HG03196 (cell line): ENCODE data around the gene ZNF581.

Source experiments
- ATAC-seq: cut with Tn5 transposase; IDR thresholded peaks from one replicate; pipeline ENCODE4 v1.9.1; 2021; ENCODE audit not compliant: unreplicated experiment

The ZNF581 gene

DNA sequence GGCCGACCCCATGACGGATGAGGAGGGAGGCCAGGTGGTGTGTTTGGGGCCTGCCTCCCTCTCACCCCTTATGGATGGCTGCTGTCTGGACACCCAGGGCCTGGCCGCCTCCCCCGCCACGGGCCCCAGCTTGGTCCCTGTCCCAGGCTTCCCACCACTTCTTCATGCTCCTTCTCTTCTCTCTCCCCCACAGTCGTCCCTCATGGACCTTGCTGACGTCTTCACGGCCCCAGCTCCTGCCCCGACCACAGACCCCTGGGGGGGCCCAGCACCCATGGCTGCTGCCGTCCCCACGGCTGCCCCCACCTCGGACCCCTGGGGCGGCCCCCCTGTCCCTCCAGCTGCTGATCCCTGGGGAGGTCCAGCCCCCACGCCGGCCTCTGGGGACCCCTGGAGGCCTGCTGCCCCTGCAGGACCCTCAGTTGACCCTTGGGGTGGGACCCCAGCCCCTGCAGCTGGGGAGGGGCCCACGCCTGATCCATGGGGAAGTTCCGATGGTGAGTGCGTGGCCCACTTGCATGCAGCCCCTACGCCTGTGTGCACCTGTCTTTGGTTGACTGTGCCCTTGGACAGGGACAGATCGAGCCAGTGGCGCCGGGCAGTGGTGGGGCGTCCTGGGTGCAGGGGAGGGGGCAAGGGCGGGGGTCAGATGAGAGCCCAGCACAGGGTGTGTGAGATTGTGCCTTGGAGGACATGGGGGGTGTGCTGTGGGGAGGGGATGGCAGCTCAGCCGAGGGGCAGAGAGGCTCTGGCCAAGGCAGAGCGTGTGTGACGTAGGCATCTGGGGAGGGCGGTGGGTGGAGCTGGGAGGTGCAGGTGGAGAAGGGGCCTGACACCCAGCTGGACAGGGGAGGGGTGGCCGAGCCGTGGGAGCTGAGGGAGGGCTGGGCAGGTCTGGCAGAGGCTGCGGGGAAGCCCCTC lies 48.4 kb downstream of the ZNF581 start:
- ATAC-seq: no peak

DNA sequence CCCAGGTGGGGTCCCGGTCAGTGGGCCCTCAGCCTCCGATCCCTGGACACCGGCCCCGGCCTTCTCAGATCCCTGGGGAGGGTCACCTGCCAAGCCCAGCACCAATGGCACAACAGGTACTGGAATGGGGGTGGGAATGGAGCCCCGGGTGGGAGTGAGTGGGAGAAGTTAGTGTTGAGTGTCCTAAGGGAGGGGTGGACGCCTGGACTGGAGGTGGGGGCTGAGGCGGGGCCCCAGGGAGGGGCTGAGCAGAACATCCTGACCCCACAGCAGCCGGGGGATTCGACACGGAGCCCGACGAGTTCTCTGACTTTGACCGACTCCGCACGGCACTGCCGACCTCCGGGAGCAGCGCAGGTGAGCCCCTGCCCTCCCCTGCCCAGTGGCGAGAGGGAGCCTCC lies 49.2 kb downstream of the ZNF581 start:
- no peak for ATAC-seq

DNA sequence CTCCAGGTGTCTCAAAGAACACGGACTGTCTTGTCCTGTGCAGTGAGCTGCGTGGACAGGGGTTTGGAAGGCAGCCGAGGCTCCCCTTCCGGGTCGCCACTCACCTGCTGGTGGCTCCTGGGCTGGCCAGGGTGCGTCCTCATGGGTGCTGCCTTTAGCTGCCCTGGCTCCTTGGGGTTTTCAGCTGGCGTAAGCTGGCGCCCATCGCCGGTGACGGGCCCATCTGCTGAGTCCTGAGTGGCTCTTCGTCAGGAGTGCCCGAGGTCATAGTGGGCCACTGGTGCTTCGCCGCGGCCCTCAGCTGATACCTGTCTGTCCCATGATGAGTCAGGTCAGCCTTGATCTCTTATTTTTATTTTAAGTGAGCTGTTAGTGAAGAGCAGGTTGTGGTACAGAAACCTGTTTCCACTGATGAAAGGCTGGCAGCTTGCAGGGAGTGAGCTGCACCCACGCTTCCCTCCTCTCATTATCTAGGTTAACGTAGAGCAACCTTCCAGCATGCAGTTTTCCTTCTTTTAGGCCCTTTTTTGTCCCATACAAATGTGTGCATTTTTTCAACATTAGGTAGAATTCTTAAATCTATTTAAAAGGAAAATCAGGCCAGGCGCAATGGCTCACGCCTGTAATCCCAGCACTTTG lies 50.0 kb downstream of the ZNF581 start:
- no peak for ATAC-seq

DNA sequence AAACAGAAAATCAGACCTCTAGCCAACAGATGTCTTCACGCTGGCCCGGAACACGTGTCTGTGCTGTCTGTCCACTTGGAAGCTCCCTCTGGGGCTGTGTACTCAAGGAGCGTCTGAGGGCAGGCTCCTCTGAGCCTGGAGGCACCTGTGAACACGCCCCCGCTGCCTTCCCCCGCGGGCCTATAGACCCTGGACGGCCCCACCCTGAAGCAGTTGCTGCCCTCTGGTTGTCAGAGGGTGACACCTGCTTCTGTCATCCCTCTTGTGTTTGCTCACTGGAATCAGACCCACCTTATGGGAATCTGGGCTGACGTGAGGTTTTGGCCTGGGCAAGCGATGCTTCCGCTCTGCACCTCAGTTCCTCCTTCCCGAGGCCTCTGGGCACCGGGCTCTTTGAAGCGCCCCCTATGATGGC lies 50.8 kb downstream of the ZNF581 start:
- no peak for ATAC-seq

DNA sequence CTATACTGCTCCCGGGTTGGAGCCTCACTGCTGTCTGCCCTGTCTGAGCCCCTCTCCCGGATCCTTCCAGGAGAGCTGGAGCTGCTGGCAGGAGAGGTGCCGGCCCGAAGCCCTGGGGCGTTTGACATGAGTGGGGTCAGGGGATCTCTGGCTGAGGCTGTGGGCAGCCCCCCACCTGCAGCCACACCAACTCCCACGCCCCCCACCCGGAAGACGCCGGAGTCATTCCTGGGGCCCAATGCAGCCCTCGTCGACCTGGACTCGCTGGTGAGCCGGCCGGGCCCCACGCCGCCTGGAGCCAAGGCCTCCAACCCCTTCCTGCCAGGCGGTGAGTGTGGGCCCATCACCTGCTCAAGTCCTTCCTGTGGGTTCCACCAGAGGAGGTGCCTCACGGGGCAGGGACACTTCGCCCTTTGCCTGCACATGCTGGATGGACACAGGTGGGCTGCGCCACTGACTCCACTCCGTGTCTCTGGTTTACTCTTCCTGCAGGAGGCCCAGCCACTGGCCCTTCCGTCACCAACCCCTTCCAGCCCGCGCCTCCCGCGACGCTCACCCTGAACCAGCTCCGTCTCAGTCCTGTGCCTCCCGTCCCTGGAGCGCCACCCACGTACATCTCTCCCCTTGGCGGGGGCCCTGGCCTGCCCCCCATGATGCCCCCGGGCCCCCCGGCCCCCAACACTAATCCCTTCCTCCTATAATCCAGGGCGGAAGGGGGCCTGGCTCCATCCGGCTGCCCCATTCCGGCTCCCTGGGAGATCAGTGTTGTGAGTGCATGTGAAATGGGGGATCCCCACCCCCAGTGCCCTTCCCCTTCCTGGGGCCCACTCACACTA lies 51.4 kb downstream of the ZNF581 start:
- no peak for ATAC-seq
